Activated CD4-positive, alpha-beta T cell treated with anti-CD3 and anti-CD28 coated beads for 36 hours (primary cell): ENCODE data around the gene CHCHD3. TPM values are rescaled to one million over a fixed set of nuclear protein-coding genes. Genes with fewer than 3 reads are reported as not detected.
"Not testable (repeated sequence)": the region's sequence is repeated elsewhere in the genome, so short reads cannot be mapped to it uniquely, and the experiment has no call there.

Experiments used
- ATAC-seq: fragments of 200-7000 bp; cut with Tn5 transposase; one replicate; pipeline ENCODE4 v1.10.0; 2021; ENCODE audit warnings: mild to moderate bottlenecking, moderate library complexity
- CTCF ChIA-PET: fragments of 350-600 bp; sonication (Branson Sonifier 250); formaldehyde crosslinking; loops from one replicate; lab custom pipeline; 2021; ENCODE audit warnings: antibody characterized with exemption; lab: Charles Lee
- POLR2A ChIA-PET: fragments of 350-600 bp; sonication (Branson Sonifier 250); formaldehyde crosslinking; loops from one replicate; lab custom pipeline; 2021; ENCODE audit warnings: antibody characterized with exemption, inconsistent platforms; lab: Charles Lee
- DNase-seq: peaks from one replicate; pipeline ENCODE4 v3.0.0-alpha.2; 2020
- H3K27ac Mint-ChIP-seq: one replicate; pipeline ENCODE4 v1.8.0; 2021; ENCODE audit warnings: mixed read lengths
- H3K27me3 Mint-ChIP-seq: one replicate; pipeline ENCODE4 v1.8.0; 2021; ENCODE audit warnings: mixed read lengths
- H3K36me3 Mint-ChIP-seq: one replicate; pipeline ENCODE4 v1.8.0; 2021; ENCODE audit warnings: low read depth, mixed read lengths
- H3K4me1 Mint-ChIP-seq: one replicate; pipeline ENCODE4 v1.8.0; 2021; ENCODE audit warnings: mixed read lengths
- H3K4me3 Mint-ChIP-seq: one replicate; pipeline ENCODE4 v1.8.0; 2021; ENCODE audit warnings: mild to moderate bottlenecking, moderate library complexity, mixed read lengths
- H3K9me3 Mint-ChIP-seq: one replicate; pipeline ENCODE4 v1.8.0; 2021; ENCODE audit warnings: low read depth, mixed read lengths
- intact Hi-C, 2 experiments: fragments of 100-400 bp; cut with DNase I in 1 of 2; cut with micrococcal nuclease in 1 of 2; formaldehyde crosslinking; loops; one replicate each; pipeline versions ENCODE4 v1.14.2 to v1.15.1; 2022 to 2024; cut with DNase I, micrococcal nuclease
- total RNA-seq, 2 experiments: library from RNA; stranded (reverse); gene quantifications; one replicate each; pipeline ENCODE4 v1.2.3, GENCODE V29; 2021

Gene CHCHD3
- total RNA-seq, 2 experiments from 2014 or later = 63.0 to 71.9 TPM

DNA sequence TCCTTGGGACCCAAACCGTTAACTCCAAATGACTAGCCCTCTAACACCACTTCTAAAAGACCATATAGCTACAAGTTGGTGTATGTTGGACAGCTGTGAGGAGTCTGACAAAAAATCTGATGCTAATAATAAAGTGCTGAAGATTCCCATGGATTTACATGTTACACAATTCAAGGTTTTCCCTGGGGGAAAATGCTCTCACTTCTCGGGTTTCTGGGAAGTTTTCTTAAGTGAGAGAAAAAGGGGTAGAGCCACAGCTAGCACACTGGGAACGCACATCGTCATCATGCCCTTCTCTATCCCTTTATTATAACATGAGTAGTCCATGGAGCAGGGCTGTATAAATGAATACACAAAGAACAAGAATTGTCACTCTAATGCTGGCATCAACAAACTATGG is 162.1 kb downstream of the CHCHD3 start:
- Mint-ChIP-seq H3K27me3 (no peaks in the 10 kb centered on the region), H3K27ac (no peak overlapping the region), H3K4me3 (no peak overlapping the region), H3K4me1 (no peaks in the 10 kb centered on the region), H3K36me3 (peaks cover 23% of the 10 kb centered on the region), H3K9me3 (no peaks in the 10 kb centered on the region)
- CTCF ChIA-PET = no interaction called here
- intact Hi-C loops = no loop called here
- no peak for DNase-seq
- no peak for ATAC-seq
- POLR2A ChIA-PET = no interaction called here

- H3K4me3 Mint-ChIP-seq = no peak overlapping the region
- ChIA-PET CTCF (interaction anchor here (0.7 kb wide), 1 partner anchor 91 kb away, joined by 3 read pairs; no protein-coding TSS in a partner anchor), POLR2A (no interaction called here)
- no peak for DNase-seq
- no peaks in the 10 kb centered on the region for H3K4me1 Mint-ChIP-seq
- H3K9me3 Mint-ChIP-seq = no peaks in the 10 kb centered on the region
- intact Hi-C loops = no loop called here
- no peak for ATAC-seq
- H3K27me3 Mint-ChIP-seq = no peaks in the 10 kb centered on the region
- H3K36me3 Mint-ChIP-seq = peaks cover 37% of the 10 kb centered on the region
- no peak overlapping the region for H3K27ac Mint-ChIP-seq
Observed at GRCh38 chr7:132915647-132916046, 166.2 kb downstream of the CHCHD3 start.

GRCh38 chr7:132910657-132911056 is 171.2 kb downstream of the CHCHD3 start:
- ATAC-seq (no peak), DNase-seq (no peak)
- CTCF ChIA-PET = no interaction called here
- POLR2A ChIA-PET = no interaction called here
- Mint-ChIP-seq H3K27ac (no peak overlapping the region), H3K9me3 (no peaks in the 10 kb centered on the region), H3K4me3 (no peak overlapping the region), H3K36me3 (peaks cover 39% of the 10 kb centered on the region), H3K4me1 (no peaks in the 10 kb centered on the region), H3K27me3 (no peaks in the 10 kb centered on the region)
- intact Hi-C loops = no loop called here

DNA sequence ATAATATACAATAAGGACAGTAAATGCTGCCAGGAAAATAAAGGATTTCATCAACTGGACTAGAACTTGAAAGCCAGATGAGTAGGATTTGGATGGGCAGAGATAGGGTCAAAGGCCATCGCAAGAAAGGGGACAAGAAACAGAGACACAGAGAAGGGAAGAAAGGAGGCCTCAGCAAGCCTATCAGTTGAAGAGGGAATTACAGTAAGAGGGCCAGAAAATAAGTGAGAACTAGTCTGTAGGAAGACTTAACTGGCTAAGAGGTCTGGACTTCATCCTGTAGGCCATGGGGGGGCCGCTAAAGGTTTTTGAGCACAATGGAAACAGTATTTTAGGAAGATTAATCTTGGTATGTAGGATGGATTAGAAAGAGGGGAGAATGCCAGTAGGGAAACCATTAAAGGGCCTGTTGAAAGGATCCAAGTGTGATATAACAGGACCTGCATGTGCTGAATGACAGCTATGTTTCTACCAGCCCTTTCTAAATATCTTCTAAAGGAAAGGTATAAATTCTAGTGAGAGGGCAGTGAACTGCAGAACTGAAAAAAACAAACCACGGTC is 174.4 kb downstream of the CHCHD3 start:
- H3K4me1 Mint-ChIP-seq = peaks cover 11% of the 10 kb centered on the region
- ChIA-PET POLR2A (no interaction called here), CTCF (no interaction called here)
- intact Hi-C loops = no loop called here
- H3K4me3 Mint-ChIP-seq = no peak overlapping the region
- DNase-seq = no peak
- no peaks in the 10 kb centered on the region for H3K27me3 Mint-ChIP-seq
- H3K27ac Mint-ChIP-seq = no peak overlapping the region
- H3K9me3 Mint-ChIP-seq = no peaks in the 10 kb centered on the region
- H3K36me3 Mint-ChIP-seq = peaks cover 45% of the 10 kb centered on the region
- ATAC-seq = no peak

DNA sequence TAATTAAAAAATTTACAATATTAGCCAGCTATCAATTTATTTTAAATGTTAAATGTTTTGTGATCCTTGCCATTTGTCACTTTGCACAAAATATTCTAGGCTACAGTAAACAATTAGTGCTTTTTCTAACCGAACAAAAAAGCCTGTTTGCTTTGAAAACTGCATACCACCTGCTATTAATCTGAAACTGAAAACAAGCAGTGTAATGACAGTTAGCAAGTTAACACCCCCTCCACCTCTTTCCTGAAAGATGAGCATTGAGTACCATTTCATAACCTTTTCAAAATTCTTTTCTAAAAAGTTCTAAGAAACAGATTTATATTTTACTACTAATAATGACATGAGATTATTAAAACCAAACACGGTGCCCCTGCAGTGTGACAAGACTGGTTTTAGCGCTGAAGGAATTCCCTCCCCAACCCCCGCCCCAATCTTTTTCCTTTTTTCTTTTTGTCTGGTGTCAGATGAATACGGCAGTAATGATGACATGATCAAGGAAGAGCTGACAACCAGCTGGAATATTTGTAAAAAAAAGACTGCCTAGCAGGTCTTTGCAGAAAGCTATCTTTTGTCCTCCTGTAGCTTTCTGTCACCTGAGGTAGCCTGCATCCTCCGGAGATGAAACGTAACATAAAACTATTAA is 175.6 kb downstream of the CHCHD3 start:
- POLR2A ChIA-PET = no interaction called here
- H3K27ac Mint-ChIP-seq = no peak overlapping the region
- H3K36me3 Mint-ChIP-seq = peaks cover 41% of the 10 kb centered on the region

DNA sequence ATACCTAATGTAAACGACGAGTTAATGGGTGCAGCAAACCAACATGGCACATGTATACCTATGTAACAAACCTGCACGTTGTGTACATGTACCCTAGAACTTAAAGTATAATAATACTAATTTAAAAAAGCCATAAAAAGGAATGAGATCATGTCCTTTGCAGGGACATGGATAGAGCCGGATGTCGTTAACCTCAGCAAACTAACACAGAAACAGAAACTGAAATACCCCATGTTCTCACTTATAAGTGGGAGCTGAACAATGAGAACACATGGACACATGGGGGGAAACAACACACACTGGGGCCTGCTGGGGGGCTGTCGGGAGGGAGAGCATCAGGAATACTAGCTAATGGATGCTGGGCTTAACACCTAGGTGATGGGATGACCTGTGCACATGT is 176.8 kb downstream of the CHCHD3 start:
- CTCF ChIA-PET, H3K9me3 Mint-ChIP-seq, H3K4me3 Mint-ChIP-seq, H3K27ac Mint-ChIP-seq, DNase-seq, POLR2A ChIA-PET, H3K27me3 Mint-ChIP-seq, intact Hi-C loops, ATAC-seq: not testable (repeated sequence)
- Mint-ChIP-seq H3K36me3 (peaks cover 34% of the 10 kb centered on the region), H3K4me1 (peaks cover 11% of the 10 kb centered on the region)

More for the DNA sequence above, 175.6 kb downstream of the CHCHD3 start:
- Mint-ChIP-seq H3K4me1 (peaks cover 11% of the 10 kb centered on the region), H3K9me3 (no peaks in the 10 kb centered on the region), H3K4me3 (no peak overlapping the region), H3K27me3 (no peaks in the 10 kb centered on the region)
- no peak for ATAC-seq
- DNase-seq = no peak
- CTCF ChIA-PET = no interaction called here
- intact Hi-C loops = no loop called here

DNA sequence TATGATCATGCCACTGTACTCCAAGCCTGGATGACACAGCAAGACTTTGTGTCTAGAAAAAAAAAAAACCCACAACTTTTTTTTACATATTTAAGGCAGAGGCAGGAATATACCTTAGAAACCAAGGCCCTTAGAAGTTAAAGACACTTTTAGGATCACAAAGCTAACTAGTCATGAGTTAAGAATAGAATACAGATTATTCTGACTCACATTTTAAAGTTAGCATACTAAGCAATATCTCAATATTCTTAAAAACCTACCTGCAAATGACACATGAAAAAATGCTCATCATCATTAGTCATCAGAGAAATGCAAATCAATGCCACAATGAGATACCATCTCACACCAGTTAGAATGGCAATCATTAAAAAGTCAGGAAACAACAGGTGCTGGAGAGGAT is 177.7 kb downstream of the CHCHD3 start:
- CTCF ChIA-PET = interaction anchor here (1.0 kb wide), 1 partner anchor 96 kb away, joined by 4 read pairs; no protein-coding TSS in a partner anchor

DNA sequence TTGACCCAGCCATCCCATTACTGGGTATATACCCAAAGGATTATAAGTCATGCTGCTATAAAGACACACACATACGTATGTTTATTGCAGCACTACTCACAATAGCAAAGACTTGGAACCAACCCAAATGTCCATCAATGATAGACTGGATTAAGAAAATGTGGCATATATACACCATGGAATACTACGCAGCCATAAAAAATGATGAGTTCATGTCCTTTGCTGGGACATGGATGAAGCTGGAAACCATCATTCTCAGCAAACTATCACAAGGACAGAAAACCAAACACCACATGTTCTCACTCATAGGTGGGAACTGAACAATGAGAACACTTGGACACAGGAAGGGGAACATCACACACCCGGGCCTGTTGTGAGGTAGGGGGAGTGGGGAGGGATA is 179.6 kb downstream of the CHCHD3 start:
- Mint-ChIP-seq H3K4me1 (peaks cover 11% of the 10 kb centered on the region), H3K36me3 (peaks cover 46% of the 10 kb centered on the region)
- DNase-seq, H3K27me3 Mint-ChIP-seq, H3K27ac Mint-ChIP-seq, ATAC-seq, intact Hi-C loops, H3K4me3 Mint-ChIP-seq, POLR2A ChIA-PET, CTCF ChIA-PET, H3K9me3 Mint-ChIP-seq: not testable (repeated sequence)

More for the DNA sequence above, 177.7 kb downstream of the CHCHD3 start:
- H3K36me3 Mint-ChIP-seq = peaks cover 40% of the 10 kb centered on the region
- no peak overlapping the region for H3K4me3 Mint-ChIP-seq
- H3K27me3 Mint-ChIP-seq = no peaks in the 10 kb centered on the region
- ATAC-seq = peak; percentile 78
- intact Hi-C loops = no loop called here
- DNase-seq = no peak
- H3K4me1 Mint-ChIP-seq = peaks cover 11% of the 10 kb centered on the region
- H3K9me3 Mint-ChIP-seq = no peaks in the 10 kb centered on the region
- POLR2A ChIA-PET = interaction anchor here (0.7 kb wide), 1 partner anchor 178 kb away, joined by 6 read pairs; no protein-coding TSS in a partner anchor
- no peak overlapping the region for H3K27ac Mint-ChIP-seq

- DNase-seq (no peak), ATAC-seq (no peak)
- Mint-ChIP-seq H3K4me3 (no peak overlapping the region), H3K36me3 (peaks cover 48% of the 10 kb centered on the region), H3K27me3 (no peaks in the 10 kb centered on the region), H3K4me1 (peaks cover 11% of the 10 kb centered on the region), H3K9me3 (no peaks in the 10 kb centered on the region), H3K27ac (no peak overlapping the region)
- ChIA-PET POLR2A (no interaction called here), CTCF (no interaction called here)
- intact Hi-C loops = no loop called here
Observed at GRCh38 chr7:132901241-132901640, 180.6 kb downstream of the CHCHD3 start.

DNA sequence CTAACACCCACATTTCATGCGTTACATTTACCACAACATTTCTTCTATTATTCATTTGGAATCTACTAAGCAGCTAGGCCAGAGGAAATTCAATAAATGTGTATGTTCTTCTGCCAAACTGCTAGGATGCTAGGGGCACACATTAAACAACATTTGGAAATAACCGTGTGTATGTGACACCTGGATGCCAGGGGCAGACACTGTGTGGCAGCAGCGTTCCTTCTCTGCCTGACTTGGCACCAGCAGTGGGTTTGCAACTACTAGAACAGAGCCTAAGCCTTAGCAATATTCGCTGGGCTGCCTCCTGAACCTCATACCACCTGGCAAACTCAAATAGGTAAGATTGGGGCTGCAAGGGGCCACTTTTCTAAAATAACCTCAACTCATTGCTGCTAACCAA is 182.1 kb downstream of the CHCHD3 start:
- H3K36me3 Mint-ChIP-seq = peaks cover 43% of the 10 kb centered on the region
- CTCF ChIA-PET = interaction anchor here (0.6 kb wide), 1 partner anchor 1048 kb away, joined by 3 read pairs; no protein-coding TSS in a partner anchor

GRCh38 chr7:132898641-132899175 is 183.2 kb downstream of the CHCHD3 start:
- H3K4me3 Mint-ChIP-seq, DNase-seq, POLR2A ChIA-PET, H3K27me3 Mint-ChIP-seq, CTCF ChIA-PET, H3K27ac Mint-ChIP-seq, ATAC-seq, H3K4me1 Mint-ChIP-seq, H3K9me3 Mint-ChIP-seq, intact Hi-C loops: not testable (repeated sequence)
- H3K36me3 Mint-ChIP-seq = peaks cover 34% of the 10 kb centered on the region

More for the DNA sequence above, 182.1 kb downstream of the CHCHD3 start:
- H3K9me3 Mint-ChIP-seq = no peaks in the 10 kb centered on the region
- H3K27ac Mint-ChIP-seq = no peak overlapping the region
- ATAC-seq (no peak), DNase-seq (peak; percentile 16)
- no peaks in the 10 kb centered on the region for H3K27me3 Mint-ChIP-seq
- intact Hi-C loops = no loop called here
- POLR2A ChIA-PET = no interaction called here
- no peak overlapping the region for H3K4me3 Mint-ChIP-seq
- H3K4me1 Mint-ChIP-seq = peaks cover 10% of the 10 kb centered on the region
